Thyroid gland (tissue), 4 donors: Measurements from ENCODE around the gene PCYOX1L. TPM values are rescaled to one million over a fixed set of nuclear protein-coding genes. Genes with fewer than 3 reads are reported as not detected.

ENCODE experiments used
- DNase-seq, 2 donors: peaks; one replicate each; pipeline ENCODE4 v3.0.0-alpha.2; 2019
- H3K27ac ChIP-seq, 3 donors: fragments of 200-600 bp; sonication (generic); 1 replicate in 2 of 3; 2 replicates in 1 of 3; pipeline ENCODE4 v1.5.1; 2016 to 2019; ENCODE audit warnings: mild to moderate bottlenecking in 1 of 3, moderate library complexity in 1 of 3
- H3K27me3 ChIP-seq: fragments of 200-600 bp; sonication (generic); one replicate; pipeline ENCODE4 v1.5.1; 2019
- H3K36me3 ChIP-seq, 2 donors: fragments of 200-600 bp; sonication (generic); one replicate each; pipeline ENCODE4 v1.5.1; 2016 to 2019
- H3K4me1 ChIP-seq, 2 donors: fragments of 200-600 bp; sonication (generic); one replicate each; pipeline ENCODE4 v1.5.1; 2017 to 2019
- H3K4me3 ChIP-seq, 3 donors: fragments of 200-600 bp; sonication (generic); replicated peaks in 1 of 3; 1 replicate in 2 of 3; 2 replicates in 1 of 3; pipeline ENCODE4 v1.5.1; 2016; ENCODE audit warnings: mild to moderate bottlenecking in 1 of 3
- H3K9me3 ChIP-seq: fragments of 200-600 bp; sonication (generic); one replicate; pipeline ENCODE4 v1.5.1; 2017
- CTCF ChIP-seq, 6 experiments: fragments of 200-600 bp in 3 of 6; fragments of 450-650 bp in 3 of 6; sonication (generic) in 3 of 6; IDR thresholded peaks; one replicate each; pipeline ENCODE4 v1.5.1; 2016 to 2019; ENCODE audit warnings: antibody characterized with exemption in 6 of 6, mild to moderate bottlenecking in 2 of 6, inconsistent platforms in 1 of 6, moderate library complexity in 1 of 6
- POLR2A ChIP-seq, 2 donors: fragments of 450-650 bp; IDR thresholded peaks; one replicate each; pipeline ENCODE4 v1.6.1; 2017; ENCODE audit warnings: antibody characterized with exemption in 2 of 2, mild to moderate bottlenecking in 2 of 2, moderate library complexity in 1 of 2
- WGBS, 2 donors: methylation state at CpG; one replicate each; pipeline ENCODE4 v1.1.5; 2017; 5-methylcytosine and 5-hydroxymethylcytosine counted together
- intact Hi-C: fragments of 100-400 bp; cut with DNase I; formaldehyde crosslinking; loops from one replicate; pipeline ENCODE4 v1.15.1; 2023
- total RNA-seq, 4 donors: library from RNA; depleted of rRNA; stranded (reverse); fragments of >200 nt; gene quantifications; one replicate each; pipeline ENCODE4 v1.2.3, GENCODE V29; 2016

Gene PCYOX1L
- total RNA-seq, 4 donors from 2014 or later, result 1.8 to 4.4 (median 2.4) TPM

- no peaks in the 10 kb centered on the region for H3K36me3 ChIP-seq
Measured at GRCh38 chr5:149408252-149409099, 50.6 kb downstream of the PCYOX1L start.

GRCh38 chr5:149409268-149409948 lies 51.6 kb downstream of the PCYOX1L start:
- intact Hi-C loops, result no loop called here
- WGBS, 2 donors, result 88% methylated on average over 6 of the region's 6 CpGs
- DNase-seq, result no peak
- Histone ChIP-seq H3K27me3 (no peaks in the 10 kb centered on the region), H3K36me3 (no peaks in the 10 kb centered on the region), H3K4me3 (no peak overlapping the region), H3K4me1 (peaks cover 0 to 3% of the 10 kb centered on the region in 2 donors), H3K27ac (peak overlapping the region; percentile 7 to 18 (median 14)), H3K9me3 (no peaks in the 10 kb centered on the region)
- no peak for TF ChIP-seq CTCF (IDR thresholded peaks at IDR 0.05)
- no peak for TF ChIP-seq POLR2A (IDR thresholded peaks at IDR 0.05)

More at GRCh38 chr5:149408252-149409099, 50.6 kb downstream of the PCYOX1L start:
- TF ChIP-seq CTCF (IDR thresholded peaks at IDR 0.05) (no peak), POLR2A (IDR thresholded peaks at IDR 0.05) (no peak)
- WGBS, 2 donors, result 86 to 87% methylated on average over 12 of the region's 12 CpGs
- Histone ChIP-seq H3K27ac (peak overlapping the region; percentile 14 to 63 (median 40)), H3K9me3 (no peaks in the 10 kb centered on the region), H3K27me3 (no peaks in the 10 kb centered on the region), H3K4me1 (peaks cover 0 to 7% of the 10 kb centered on the region in 2 donors), H3K4me3 (peak overlapping the region in 1 of 3 donors; percentile 19)
- intact Hi-C loops, result no loop called here
- DNase-seq, result no peak

GRCh38 chr5:149410071-149410470 lies 52.2 kb downstream of the PCYOX1L start:
- no peaks in the 10 kb centered on the region for H3K36me3 ChIP-seq
- H3K4me1 ChIP-seq, result no peaks in the 10 kb centered on the region
- WGBS, 2 donors, result 70 to 98% methylated on average over 4 to 7 of the region's 7 CpGs
- H3K9me3 ChIP-seq, result no peaks in the 10 kb centered on the region
- H3K27me3 ChIP-seq, result no peaks in the 10 kb centered on the region
- no peak overlapping the region for H3K4me3 ChIP-seq
- DNase-seq, result no peak
- intact Hi-C loops, result no loop called here
- TF ChIP-seq CTCF (IDR thresholded peaks at IDR 0.05), result no peak
- TF ChIP-seq POLR2A (IDR thresholded peaks at IDR 0.05), result no peak
- H3K27ac ChIP-seq, result peak overlapping the region in 2 of 3 donors; percentile 7 to 14

- H3K27ac ChIP-seq, result peak overlapping the region in 2 of 3 donors; percentile 24 to 50
- TF ChIP-seq POLR2A (IDR thresholded peaks at IDR 0.05) (no peak), CTCF (IDR thresholded peaks at IDR 0.05) (no peak)
- no peaks in the 10 kb centered on the region for H3K9me3 ChIP-seq
- DNase-seq, result no peak
- intact Hi-C loops, result no loop called here
- no peaks in the 10 kb centered on the region for H3K27me3 ChIP-seq
- H3K4me1 ChIP-seq, result no peaks in the 10 kb centered on the region
- no peaks in the 10 kb centered on the region for H3K36me3 ChIP-seq
- WGBS, 2 donors, result 82 to 84% methylated on average over 13 to 15 of the region's 15 CpGs
- H3K4me3 ChIP-seq, result no peak overlapping the region
Measured at GRCh38 chr5:149410721-149411432, 53.0 kb downstream of the PCYOX1L start.
